Uterus (tissue), 4 donors: Measurements from ENCODE around the gene VAMP1. TPM values are rescaled to one million over a fixed set of nuclear protein-coding genes. Genes with fewer than 3 reads are reported as not detected.

Source experiments
- DNase-seq, 2 donors: peaks; one replicate each; pipeline ENCODE4 v3.0.0-alpha.2; 2019 to 2020
- H3K27ac ChIP-seq, 2 donors: fragments of 200-600 bp; sonication (generic); 1 replicate in 1 of 2; 2 replicates in 1 of 2; pipeline ENCODE4 v1.5.1; 2016 to 2018
- H3K27me3 ChIP-seq, 2 donors: fragments of 200-600 bp; sonication (generic); one replicate each; pipeline ENCODE4 v1.5.1; 2018 to 2019; ENCODE audit warnings: control low read depth in 1 of 2
- H3K36me3 ChIP-seq, 2 donors: fragments of 200-600 bp; sonication (generic); one replicate each; pipeline ENCODE4 v1.5.1; 2019; ENCODE audit warnings: control low read depth in 1 of 2
- H3K4me1 ChIP-seq, 2 donors: fragments of 200-600 bp; sonication (generic); one replicate each; pipeline ENCODE4 v1.5.1; 2018 to 2019; ENCODE audit warnings: control low read depth in 1 of 2
- H3K4me3 ChIP-seq, 2 donors: fragments of 200-600 bp; sonication (generic); 1 replicate in 1 of 2; 2 replicates in 1 of 2; pipeline ENCODE4 v1.5.1; 2018 to 2019; ENCODE audit warnings: mild to moderate bottlenecking in 1 of 2
- H3K9me3 ChIP-seq, 2 donors: fragments of 200-600 bp; sonication (generic); one replicate each; pipeline ENCODE4 v1.5.1; 2019; ENCODE audit warnings: control low read depth in 1 of 2
- POLR2A ChIP-seq, 2 donors: fragments of 450-650 bp; IDR thresholded peaks; one replicate each; pipeline ENCODE4 v1.6.1; 2016; ENCODE audit warnings: antibody characterized with exemption in 2 of 2, mild to moderate bottlenecking in 1 of 2, moderate library complexity in 1 of 2
- intact Hi-C: fragments of 100-400 bp; cut with DNase I; formaldehyde crosslinking; loops from one replicate; pipeline ENCODE4 v1.15.1; 2023; ENCODE audit warnings: low total_unique reads
- total RNA-seq, 4 donors: library from RNA; depleted of rRNA in 3 of 4; stranded (reverse); fragments of >200 nt in 3 of 4; gene quantifications; one replicate each; pipeline versions ENCODE4 v1.1.0 to v1.2.4, GENCODE V29; 2014 to 2023
- TF ChIP-seq, protein P1 (sequence below), 4 experiments: fragments of 200-600 bp in 2 of 4; fragments of 450-650 bp in 2 of 4; sonication (generic) in 2 of 4; IDR thresholded peaks; one replicate each; pipeline ENCODE4 v1.5.1; 2016 to 2019; ENCODE audit warnings: antibody characterized with exemption in 4 of 4, mild to moderate bottlenecking in 2 of 4, moderate library complexity in 1 of 4
- donor health status: DM: yes; HTN: yes; CAD: no.

VAMP1 gene, protein sequence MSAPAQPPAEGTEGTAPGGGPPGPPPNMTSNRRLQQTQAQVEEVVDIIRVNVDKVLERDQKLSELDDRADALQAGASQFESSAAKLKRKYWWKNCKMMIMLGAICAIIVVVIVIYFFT
- total RNA-seq: 10 to 100 TPM in 1 of 4 donors, 1 to 10 TPM in 3; 1.0 to 17.7 (median 6.8) TPM

DNA sequence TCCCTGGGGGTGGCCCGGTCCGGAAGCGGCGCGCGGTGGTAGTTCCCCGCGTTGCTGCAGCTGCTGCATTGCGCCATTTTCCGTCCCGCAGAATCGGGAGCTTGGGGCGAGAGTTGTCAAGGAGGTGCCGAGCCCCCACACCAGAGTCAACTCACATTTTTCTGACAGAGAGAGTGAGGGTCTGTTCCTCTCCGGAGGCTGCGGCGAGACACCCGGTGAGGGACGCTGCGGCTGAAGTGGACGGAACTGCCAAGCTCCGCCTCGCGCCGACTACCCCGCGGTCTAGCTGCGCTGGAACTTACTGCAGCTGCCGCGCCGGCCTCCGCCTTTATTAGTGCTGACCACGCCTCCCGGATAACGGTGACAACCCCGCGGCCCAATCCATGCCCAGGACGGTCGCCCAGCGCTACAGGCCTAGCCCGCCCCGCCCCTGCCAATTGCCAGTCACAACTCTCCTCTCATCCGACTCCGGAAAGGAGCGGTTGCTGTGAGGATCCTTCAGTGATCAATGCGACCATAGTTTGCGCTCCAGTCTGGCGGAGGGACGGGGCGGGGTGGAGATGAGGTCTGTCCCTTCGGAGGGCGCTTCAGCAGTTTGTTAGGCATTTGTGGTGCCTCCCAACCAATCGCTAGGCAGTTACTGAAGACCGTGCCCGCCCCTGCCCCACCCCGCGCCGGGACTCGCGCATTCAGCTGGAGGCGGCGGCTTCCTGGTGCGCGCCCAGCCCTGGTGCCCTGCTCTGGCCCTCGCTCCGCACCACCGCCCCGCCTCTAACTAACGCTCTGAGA, at the start of gene VAMP1:
Gene VAMP1, minus strand, starts transcription at position 303 of the 789 bp plus-strand sequence. Its CDS starts 146 bp downstream, at position 157.
- TF ChIP-seq, protein P1, sequence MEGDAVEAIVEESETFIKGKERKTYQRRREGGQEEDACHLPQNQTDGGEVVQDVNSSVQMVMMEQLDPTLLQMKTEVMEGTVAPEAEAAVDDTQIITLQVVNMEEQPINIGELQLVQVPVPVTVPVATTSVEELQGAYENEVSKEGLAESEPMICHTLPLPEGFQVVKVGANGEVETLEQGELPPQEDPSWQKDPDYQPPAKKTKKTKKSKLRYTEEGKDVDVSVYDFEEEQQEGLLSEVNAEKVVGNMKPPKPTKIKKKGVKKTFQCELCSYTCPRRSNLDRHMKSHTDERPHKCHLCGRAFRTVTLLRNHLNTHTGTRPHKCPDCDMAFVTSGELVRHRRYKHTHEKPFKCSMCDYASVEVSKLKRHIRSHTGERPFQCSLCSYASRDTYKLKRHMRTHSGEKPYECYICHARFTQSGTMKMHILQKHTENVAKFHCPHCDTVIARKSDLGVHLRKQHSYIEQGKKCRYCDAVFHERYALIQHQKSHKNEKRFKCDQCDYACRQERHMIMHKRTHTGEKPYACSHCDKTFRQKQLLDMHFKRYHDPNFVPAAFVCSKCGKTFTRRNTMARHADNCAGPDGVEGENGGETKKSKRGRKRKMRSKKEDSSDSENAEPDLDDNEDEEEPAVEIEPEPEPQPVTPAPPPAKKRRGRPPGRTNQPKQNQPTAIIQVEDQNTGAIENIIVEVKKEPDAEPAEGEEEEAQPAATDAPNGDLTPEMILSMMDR (IDR thresholded peaks at IDR 0.05): peak in 1 of 4 experiments; percentile 2
- peak; percentile 99 for TF ChIP-seq POLR2A (IDR thresholded peaks at IDR 0.05)
- Histone ChIP-seq H3K4me3 (peak within 1 kb of the TSS; percentile 54 to 74), H3K27ac (peak within 1 kb of the TSS; percentile 76 to 85), H3K9me3 (no peaks in the 10 kb centered on the region), H3K36me3 (no peaks in the 10 kb centered on the region), H3K27me3 (no peaks in the 10 kb centered on the region), H3K4me1 (no peaks in the 10 kb centered on the region)
- intact Hi-C loops: no loop called here
- peak; percentile 96 to 97 for DNase-seq

DNA sequence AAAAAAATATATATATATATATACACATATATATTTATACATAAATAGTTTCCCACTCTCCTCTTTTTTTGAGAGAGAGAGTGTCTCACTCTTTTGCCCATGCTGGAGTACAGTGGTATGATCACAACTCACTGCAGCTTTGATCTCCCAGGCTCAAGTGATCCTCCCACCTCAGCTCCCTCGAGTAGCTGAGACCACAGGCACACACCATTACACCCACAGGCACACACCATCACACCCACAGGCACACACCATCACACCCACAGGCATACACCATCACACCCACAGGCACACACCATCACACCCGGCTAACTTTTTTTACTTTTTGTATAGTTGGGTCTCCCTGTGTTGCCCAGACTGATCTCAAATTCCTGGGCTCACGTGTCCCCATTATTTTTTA, 49.7 kb upstream of the VAMP1 start:
- TF ChIP-seq, protein P1 (IDR thresholded peaks at IDR 0.05): no peak
- no peak for TF ChIP-seq POLR2A (IDR thresholded peaks at IDR 0.05)
- no peak overlapping the region for H3K27ac ChIP-seq
- H3K4me3 ChIP-seq: no peak overlapping the region
- no peaks in the 10 kb centered on the region for H3K4me1 ChIP-seq
- intact Hi-C loops: no loop called here
- H3K27me3 ChIP-seq: no peaks in the 10 kb centered on the region
- no peaks in the 10 kb centered on the region for H3K9me3 ChIP-seq
- DNase-seq: no peak
- H3K36me3 ChIP-seq: no peaks in the 10 kb centered on the region

DNA sequence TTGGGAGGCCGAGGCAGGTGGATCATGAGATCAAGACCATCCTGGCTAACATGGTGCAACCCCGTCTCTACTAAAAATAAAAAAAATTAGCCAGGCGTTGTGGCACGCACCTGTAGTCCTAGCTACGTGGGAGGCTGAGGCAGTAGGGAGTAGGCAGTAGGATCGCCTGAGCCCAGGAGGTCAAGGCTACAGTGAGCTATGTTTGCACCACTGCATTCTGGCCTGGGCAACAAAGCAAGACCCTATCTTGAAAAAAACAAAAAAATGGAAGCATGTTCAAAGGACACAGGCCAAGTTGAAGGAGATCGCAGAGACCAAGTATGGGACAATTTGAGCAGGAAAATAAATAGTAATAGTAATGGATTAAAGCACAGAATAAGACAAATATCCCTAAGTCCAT, 37.6 kb upstream of the VAMP1 start:
- Histone ChIP-seq H3K27ac (peak overlapping the region; percentile 23 to 60), H3K36me3 (no peaks in the 10 kb centered on the region)
- TF ChIP-seq, protein P1 (IDR thresholded peaks at IDR 0.05): no peak
- no peak for TF ChIP-seq POLR2A (IDR thresholded peaks at IDR 0.05)

DNA sequence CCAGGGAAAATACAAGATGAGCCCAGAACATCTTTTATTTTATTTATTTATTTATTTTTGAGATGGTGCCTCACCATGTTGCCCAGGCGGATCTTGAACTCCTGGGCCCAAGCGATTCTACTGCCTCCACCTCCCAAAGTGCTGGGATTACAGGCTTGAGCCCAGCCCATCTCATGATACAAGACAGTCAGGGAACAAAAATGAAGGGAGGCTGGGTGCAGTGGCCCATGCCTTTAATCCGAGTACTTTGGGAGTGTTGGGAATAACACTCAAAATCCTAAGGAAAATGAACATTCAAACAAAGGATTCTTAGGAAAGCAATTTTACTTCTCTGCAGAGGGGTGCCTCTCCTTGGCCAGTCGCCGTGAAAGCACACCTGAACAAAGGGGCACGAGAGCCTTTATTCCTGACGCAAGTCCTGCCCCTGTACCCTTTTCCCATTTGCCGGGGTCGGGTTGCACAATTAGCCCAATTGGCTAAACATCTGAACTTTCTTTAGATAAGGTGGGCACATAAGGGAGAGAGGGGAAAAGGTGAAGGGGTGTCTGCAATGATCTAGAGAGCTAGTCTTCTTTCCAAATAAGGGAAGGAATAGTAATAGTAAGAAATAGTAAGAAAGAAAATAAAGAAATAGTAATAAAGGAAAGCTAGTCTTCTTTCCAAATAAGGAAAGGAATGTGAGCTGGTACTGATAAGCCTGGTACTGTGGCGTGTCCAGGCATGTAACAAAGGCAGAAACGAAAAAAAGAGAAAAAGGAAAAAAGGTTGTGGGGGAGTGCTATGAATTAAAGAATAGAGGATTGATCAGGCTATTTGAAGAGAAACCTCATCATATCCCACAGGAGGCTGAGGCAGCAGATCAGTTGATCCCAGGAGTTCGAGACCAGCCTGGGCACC, 36.9 kb upstream of the VAMP1 start:
- intact Hi-C loops: no loop called here
- no peak for TF ChIP-seq POLR2A (IDR thresholded peaks at IDR 0.05)
- TF ChIP-seq, protein P1 (IDR thresholded peaks at IDR 0.05): no peak
- H3K36me3 ChIP-seq: no peaks in the 10 kb centered on the region
- H3K27ac ChIP-seq: peak overlapping the region; percentile 32 to 60
- no peaks in the 10 kb centered on the region for H3K9me3 ChIP-seq
- no peaks in the 10 kb centered on the region for H3K4me1 ChIP-seq
- no peaks in the 10 kb centered on the region for H3K27me3 ChIP-seq
- DNase-seq: no peak
- no peak overlapping the region for H3K4me3 ChIP-seq

More for the DNA sequence above, 37.6 kb upstream of the VAMP1 start:
- Histone ChIP-seq H3K4me3 (no peak overlapping the region), H3K9me3 (no peaks in the 10 kb centered on the region), H3K27me3 (no peaks in the 10 kb centered on the region), H3K4me1 (no peaks in the 10 kb centered on the region)
- intact Hi-C loops: no loop called here
- no peak for DNase-seq
